Measurements from ENCODE around the gene NPC2.
"Not testable (repeated sequence)": the region's sequence is repeated elsewhere in the genome, so short reads cannot be mapped to it uniquely, and the experiment has no call there.

The NPC2 gene

GRCh38 chr14:74456684-74457564 is 36.2 kb downstream of the NPC2 start:
- ChIA-PET POLR2A (no interaction called here), CTCF (interaction anchor here (0.5 to 12.4 kb wide), 4 partner anchors 9 to 132 kb away, joined by 3 to 164 read pairs (median 12); no protein-coding TSS in a partner anchor)
- TF ChIP-seq CTCF (IDR thresholded peaks at IDR 0.05; ENCODE audit: insufficient read depth, low read length, missing control alignments), result no peak
- no peak for DNase-seq (ENCODE audit: low read depth, low spot score)
- H3K4me3 ChIP-seq (ENCODE audit: low read depth, low read length), result no peak overlapping the region

GRCh38 chr14:74454397-74454796 is 38.7 kb downstream of the NPC2 start:
- not testable (repeated sequence) for DNase-seq (ENCODE audit: low read depth, low spot score); H3K4me3 ChIP-seq (ENCODE audit: low read depth, low read length)
- ChIA-PET POLR2A (interaction anchor here (0.6 kb wide), 1 partner anchor 35 kb away, joined by 3 read pairs; no protein-coding TSS in a partner anchor), CTCF (interaction anchor here (12.4 kb wide), 1 partner anchor 24 kb away, joined by 164 read pairs; no protein-coding TSS in a partner anchor)

DNA sequence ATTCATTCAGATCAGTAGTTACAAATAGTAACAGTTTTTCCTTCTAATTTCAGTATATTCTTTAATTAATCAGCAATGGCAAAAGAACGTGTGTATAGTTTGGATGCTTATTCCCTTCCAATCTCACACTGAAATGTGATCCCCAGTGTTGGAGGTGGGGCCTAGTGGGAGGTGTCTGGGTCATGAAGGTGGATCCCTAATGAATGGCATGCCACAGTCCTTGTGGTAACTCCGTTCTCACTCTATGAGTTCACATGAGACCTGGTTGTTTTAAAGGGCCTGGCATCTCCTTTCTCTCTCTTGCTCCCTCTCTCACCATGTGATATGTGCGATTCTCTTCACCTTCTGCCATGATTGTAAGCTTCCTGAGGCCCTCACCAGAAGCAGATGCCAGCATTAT is 48.2 kb downstream of the NPC2 start:
- no peak for TF ChIP-seq CTCF (IDR thresholded peaks at IDR 0.05; ENCODE audit: insufficient read depth, low read length, missing control alignments)
- no peak for DNase-seq (ENCODE audit: low read depth, low spot score)
- POLR2A ChIA-PET, result no interaction called here
- H3K4me3 ChIP-seq (ENCODE audit: low read depth, low read length), result no peak overlapping the region
- CTCF ChIA-PET, result no interaction called here

GRCh38 chr14:74442757-74443156 is 50.3 kb downstream of the NPC2 start:
- H3K4me3 ChIP-seq (ENCODE audit: low read depth, low read length), result no peak overlapping the region
- DNase-seq (ENCODE audit: low read depth, low spot score), result no peak
- no peak for TF ChIP-seq CTCF (IDR thresholded peaks at IDR 0.05; ENCODE audit: insufficient read depth, low read length, missing control alignments)
- ChIA-PET POLR2A (no interaction called here), CTCF (no interaction called here)

DNA sequence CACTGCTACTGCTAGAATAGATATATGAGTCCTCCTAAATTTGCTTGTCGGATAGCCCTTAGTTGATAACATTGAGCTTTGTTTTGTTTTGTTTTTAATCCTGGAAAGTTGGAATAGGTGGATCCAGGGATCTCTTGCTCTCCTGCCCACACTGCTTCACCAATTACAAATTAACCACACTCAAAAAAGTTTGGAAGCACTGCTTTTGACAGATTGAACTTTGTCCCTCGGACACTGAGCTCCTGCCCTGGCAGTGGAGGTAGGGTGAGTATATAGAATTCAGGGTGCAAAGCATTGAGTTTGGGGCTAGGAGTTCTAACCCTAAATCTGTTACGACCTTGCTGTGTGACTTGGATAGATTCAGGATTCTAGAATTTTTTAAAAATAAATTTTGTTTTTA is 52.0 kb downstream of the NPC2 start:
- ChIA-PET POLR2A (no interaction called here), CTCF (no interaction called here)
- no peak for TF ChIP-seq CTCF (IDR thresholded peaks at IDR 0.05; ENCODE audit: insufficient read depth, low read length, missing control alignments)
- no peak overlapping the region for H3K4me3 ChIP-seq (ENCODE audit: low read depth, low read length)
- DNase-seq (ENCODE audit: low read depth, low spot score), result no peak

- ChIA-PET CTCF (no interaction called here), POLR2A (interaction anchor here (0.6 kb wide), 1 partner anchor 9 kb away, joined by 4 read pairs; no protein-coding TSS in a partner anchor)
- no peak for TF ChIP-seq CTCF (IDR thresholded peaks at IDR 0.05; ENCODE audit: insufficient read depth, low read length, missing control alignments)
- no peak for DNase-seq (ENCODE audit: low read depth, low spot score)
- H3K4me3 ChIP-seq (ENCODE audit: low read depth, low read length), result no peak overlapping the region
These were observed 54.7 kb downstream of the NPC2 start for GRCh38 chr14:74438351-74438915.

All from AG04449 (cell line).